Measurements from ENCODE around the gene FICD.

FICD gene

GRCh38 chr12:108567406-108568337 lies 52.6 kb downstream of the FICD start:
- DNase-seq: no peak

DNA sequence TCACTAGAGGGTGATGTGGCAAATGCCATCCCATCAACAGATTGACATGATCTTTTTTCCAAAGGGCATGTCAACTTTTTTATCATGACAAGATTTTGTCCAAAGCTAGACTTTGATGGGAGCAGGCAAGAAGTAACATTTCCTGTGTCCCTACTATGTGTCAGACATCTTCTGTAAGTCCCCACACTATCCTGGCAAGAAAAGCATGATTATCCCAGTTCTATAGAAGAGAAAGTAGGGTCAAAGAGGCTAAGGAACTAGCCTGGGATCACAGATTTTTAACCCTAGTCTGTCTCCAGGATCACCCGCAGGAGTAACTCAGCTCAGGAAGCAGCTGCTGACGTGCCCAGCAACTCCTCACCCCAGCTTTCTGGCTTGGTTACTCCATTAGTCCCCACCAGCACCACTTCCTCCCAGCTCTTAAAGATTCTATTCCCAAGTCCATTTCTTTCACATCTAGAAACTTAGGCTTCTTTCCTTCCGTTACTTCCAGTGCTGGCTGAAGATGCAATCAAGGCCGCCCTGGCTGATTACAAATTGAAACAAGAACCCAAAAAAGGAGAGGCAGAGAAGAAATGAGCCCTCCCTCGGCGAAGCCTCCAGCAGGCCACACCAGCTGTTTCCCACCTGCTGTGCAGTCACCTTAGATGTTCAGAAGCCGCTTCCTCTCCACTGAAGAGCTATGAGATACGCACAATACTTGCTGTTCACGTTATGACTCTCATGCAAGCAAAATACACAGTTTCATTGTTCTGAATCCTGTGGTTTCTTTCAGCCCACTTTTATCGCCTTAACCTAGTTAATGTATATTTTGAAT lies 53.5 kb downstream of the FICD start:
- DNase-seq: peak in 1 of 2 experiments; percentile 6

Measured in NCI-H2081 (cell line).